SK-N-MC (cell line): Measurements from ENCODE around the gene SCAF4.
"Not testable (repeated sequence)": the region's sequence is repeated elsewhere in the genome, so short reads cannot be mapped to it uniquely, and the experiment has no call there.

Experiments
- DNase-seq: peaks from one replicate; pipeline ENCODE4 v3.0.0-alpha.2; 2011; ENCODE audit warnings: low read depth, low spot score
- H3K27ac ChIP-seq: fragments of 200-600 bp; sonication (generic); 2 replicates; pipeline ENCODE4 v1.5.1; 2016; ENCODE audit warnings: mixed run types
- H3K36me3 ChIP-seq: fragments of 200-600 bp; sonication (generic); 2 replicates; pipeline ENCODE4 v1.6.1; 2017; ENCODE audit warnings: antibody characterized with exemption, low read length, mixed read lengths; ENCODE audit not compliant: insufficient read depth
- H3K4me3 ChIP-seq: fragments of 200-600 bp; sonication (generic); 2 replicates; pipeline ENCODE4 v1.5.1; 2016
- H3K9ac ChIP-seq: fragments of 200-600 bp; sonication (generic); 2 replicates; pipeline ENCODE4 v1.8.0; 2017; ENCODE audit warnings: mixed run types, mixed read lengths; ENCODE audit not compliant: insufficient read length
- H3K9me3 ChIP-seq: fragments of 200-600 bp; sonication (generic); 2 replicates; pipeline ENCODE4 v1.6.1; 2017; ENCODE audit warnings: low read depth, mild to moderate bottlenecking, antibody characterized with exemption, low read length, moderate library complexity, mixed read lengths
- EZH2 ChIP-seq: fragments of 200-600 bp; sonication (generic); IDR thresholded peaks from one replicate; pipeline ENCODE4 v1.6.1; 2017; ENCODE audit warnings: antibody characterized with exemption
- FOXP2 ChIP-seq: optimal IDR thresholded peaks from 2 replicates; pipeline ENCODE3; 2011; ENCODE audit warnings: mild to moderate bottlenecking, moderate library complexity; ENCODE audit not compliant: insufficient read depth; ENCODE audit errors: extremely low read length, control extremely low read depth
- POLR2AphosphoS5 ChIP-seq: IDR thresholded peaks from 2 replicates; pipeline ENCODE4 v1.6.1; 2012; ENCODE audit warnings: mild to moderate bottlenecking, low read depth, low read length, borderline replicate concordance

SCAF4 gene

GRCh38 chr21:31752352-31752751 lies 20.4 kb upstream of the SCAF4 start:
- Histone ChIP-seq H3K9ac (no peak overlapping the region), H3K4me3 (no peak overlapping the region), H3K9me3 (no peaks in the 10 kb centered on the region), H3K36me3 (no peaks in the 10 kb centered on the region), H3K27ac (no peak overlapping the region)
- DNase-seq: no peak
- TF ChIP-seq FOXP2 (no peak), EZH2 (no peak), POLR2AphosphoS5 (no peak)

GRCh38 chr21:31750843-31751242 lies 18.9 kb upstream of the SCAF4 start:
- no peak overlapping the region for H3K27ac ChIP-seq
- no peak overlapping the region for H3K4me3 ChIP-seq
- H3K9me3 ChIP-seq: no peaks in the 10 kb centered on the region
- no peaks in the 10 kb centered on the region for H3K36me3 ChIP-seq
- H3K9ac ChIP-seq: no peak overlapping the region
- TF ChIP-seq FOXP2: no peak
- no peak for TF ChIP-seq EZH2
- TF ChIP-seq POLR2AphosphoS5: no peak
- no peak for DNase-seq

GRCh38 chr21:31744182-31744800 lies 12.4 kb upstream of the SCAF4 start:
- Histone ChIP-seq H3K9me3 (peaks cover 6% of the 10 kb centered on the region; the same call in 1 of the 2 replicates), H3K27ac (no peak overlapping the region), H3K4me3 (no peak overlapping the region), H3K9ac (no peak overlapping the region), H3K36me3 (no peaks in the 10 kb centered on the region)
- DNase-seq: no peak
- TF ChIP-seq POLR2AphosphoS5 (no peak), EZH2 (no peak), FOXP2 (no peak)

GRCh38 chr21:31743712-31744111 lies 11.8 kb upstream of the SCAF4 start:
- H3K36me3 ChIP-seq: no peaks in the 10 kb centered on the region
- H3K27ac ChIP-seq: no peak overlapping the region
- DNase-seq: no peak
- TF ChIP-seq POLR2AphosphoS5: no peak
- no peak for TF ChIP-seq FOXP2
- TF ChIP-seq EZH2: no peak
- no peak overlapping the region for H3K4me3 ChIP-seq
- peaks cover 6% of the 10 kb centered on the region; the same call in 1 of the 2 replicates for H3K9me3 ChIP-seq
- H3K9ac ChIP-seq: no peak overlapping the region

GRCh38 chr21:31741116-31741515 lies 9.2 kb upstream of the SCAF4 start:
- H3K9me3 ChIP-seq: peaks cover 6% of the 10 kb centered on the region; the same call in 1 of the 2 replicates
- H3K36me3 ChIP-seq: no peaks in the 10 kb centered on the region
- no peak overlapping the region for H3K9ac ChIP-seq
- no peak for DNase-seq
- no peak overlapping the region for H3K27ac ChIP-seq
- no peak for TF ChIP-seq FOXP2
- no peak for TF ChIP-seq POLR2AphosphoS5
- TF ChIP-seq EZH2: no peak
- H3K4me3 ChIP-seq: no peak overlapping the region

- H3K4me3 ChIP-seq: not testable (repeated sequence)
Observed at GRCh38 chr21:31737586-31738397, 5.9 kb upstream of the SCAF4 start.

GRCh38 chr21:31735511-31735992 lies 3.6 kb upstream of the SCAF4 start:
- H3K9me3 ChIP-seq: no peaks in the 10 kb centered on the region
- H3K27ac ChIP-seq: no peak overlapping the region
- H3K4me3 ChIP-seq: no peak overlapping the region
- no peaks in the 10 kb centered on the region for H3K36me3 ChIP-seq
- no peak for DNase-seq
- no peak overlapping the region for H3K9ac ChIP-seq
- no peak for TF ChIP-seq EZH2
- TF ChIP-seq FOXP2: no peak

More at GRCh38 chr21:31737586-31738397, 5.9 kb upstream of the SCAF4 start:
- not testable (repeated sequence) for H3K9ac ChIP-seq, H3K36me3 ChIP-seq, H3K9me3 ChIP-seq, H3K27ac ChIP-seq, DNase-seq

- no peak overlapping the region for H3K9ac ChIP-seq
Observed at GRCh38 chr21:31733551-31734149, 1.7 kb upstream of the SCAF4 start.

More at GRCh38 chr21:31733551-31734149, 1.7 kb upstream of the SCAF4 start:
- Histone ChIP-seq H3K9me3 (peaks cover 3% of the 10 kb centered on the region; the same call in 1 of the 2 replicates), H3K36me3 (peaks cover 12% of the 10 kb centered on the region), H3K27ac (no peak overlapping the region), H3K4me3 (peak overlapping the region; percentile 96)
- no peak for DNase-seq
- TF ChIP-seq FOXP2 (peak; percentile 63), POLR2AphosphoS5 (no peak), EZH2 (no peak)
